Measurements from ENCODE around the gene SERGEF. TPM values are rescaled to one million over a fixed set of nuclear protein-coding genes. Genes with fewer than 3 reads are reported as not detected.
A peak's percentile ranks its signal among the peaks of the same experiment; 100 is the strongest.

SERGEF gene
- total and polyA plus RNA-seq, 11 donors = 11.6 to 55.0 (median 22.1) TPM

DNA sequence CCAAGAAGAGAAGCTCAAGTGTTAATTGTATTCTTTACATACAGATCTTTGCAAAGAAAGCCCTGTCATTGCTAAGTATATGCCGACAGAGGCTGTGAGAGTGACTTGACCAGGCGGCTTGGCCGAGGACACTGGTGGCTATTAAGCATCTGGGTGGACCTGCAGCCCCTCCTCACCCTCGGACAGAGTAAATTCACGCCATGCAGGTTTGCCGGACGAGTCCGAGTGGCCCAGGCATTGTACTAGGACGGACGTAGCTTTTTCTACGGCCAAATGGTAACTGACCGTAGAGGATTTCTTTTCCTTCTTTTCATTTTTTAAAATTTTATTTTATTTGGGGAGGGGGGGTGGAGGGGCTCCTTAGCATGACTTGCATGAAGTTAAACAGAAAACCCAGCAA, 231.2 kb downstream of the SERGEF start:
- intact Hi-C loops (cut with DNase I) = no loop called here

DNA sequence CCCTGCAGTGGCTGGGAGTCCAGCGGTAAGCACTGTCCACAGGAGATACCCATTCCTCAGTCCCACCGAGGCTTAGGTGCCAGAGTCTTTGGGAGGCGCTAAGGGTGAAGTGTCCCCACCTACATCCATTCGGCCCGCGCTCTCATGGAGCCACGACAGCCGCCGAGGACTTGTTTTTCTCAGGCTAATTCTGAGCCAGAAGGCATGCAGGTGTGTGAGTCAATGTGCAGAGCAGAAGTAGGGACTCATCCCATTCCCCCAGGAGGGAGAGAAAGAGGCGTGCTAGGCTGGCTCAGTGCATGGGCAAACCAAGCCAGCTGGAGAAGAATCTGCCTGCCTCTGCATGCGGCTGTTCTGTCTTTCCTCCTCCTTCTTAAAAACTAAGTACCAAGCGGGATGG, 231.6 kb downstream of the SERGEF start:
- Histone ChIP-seq H3K36me3 (no peaks in the 10 kb centered on the region), H3K27me3 (no peaks in the 10 kb centered on the region), H3K4me1 (no peaks in the 10 kb centered on the region), H3K9me3 (no peaks in the 10 kb centered on the region), H3K27ac (no peak overlapping the region), H3K4me3 (no peak overlapping the region)
- ATAC-seq = no peak
- WGBS, 4 donors = 84 to 90% (median 85%) methylated on average over 12 of the region's 12 CpGs
- TF ChIP-seq, protein P1, sequence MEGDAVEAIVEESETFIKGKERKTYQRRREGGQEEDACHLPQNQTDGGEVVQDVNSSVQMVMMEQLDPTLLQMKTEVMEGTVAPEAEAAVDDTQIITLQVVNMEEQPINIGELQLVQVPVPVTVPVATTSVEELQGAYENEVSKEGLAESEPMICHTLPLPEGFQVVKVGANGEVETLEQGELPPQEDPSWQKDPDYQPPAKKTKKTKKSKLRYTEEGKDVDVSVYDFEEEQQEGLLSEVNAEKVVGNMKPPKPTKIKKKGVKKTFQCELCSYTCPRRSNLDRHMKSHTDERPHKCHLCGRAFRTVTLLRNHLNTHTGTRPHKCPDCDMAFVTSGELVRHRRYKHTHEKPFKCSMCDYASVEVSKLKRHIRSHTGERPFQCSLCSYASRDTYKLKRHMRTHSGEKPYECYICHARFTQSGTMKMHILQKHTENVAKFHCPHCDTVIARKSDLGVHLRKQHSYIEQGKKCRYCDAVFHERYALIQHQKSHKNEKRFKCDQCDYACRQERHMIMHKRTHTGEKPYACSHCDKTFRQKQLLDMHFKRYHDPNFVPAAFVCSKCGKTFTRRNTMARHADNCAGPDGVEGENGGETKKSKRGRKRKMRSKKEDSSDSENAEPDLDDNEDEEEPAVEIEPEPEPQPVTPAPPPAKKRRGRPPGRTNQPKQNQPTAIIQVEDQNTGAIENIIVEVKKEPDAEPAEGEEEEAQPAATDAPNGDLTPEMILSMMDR (IDR thresholded peaks at IDR 0.05) = no peak
- TF ChIP-seq POLR2A (IDR thresholded peaks at IDR 0.05) = no peak
- no peak for DNase-seq
- intact Hi-C loops (cut with DNase I) = no loop called here

More for the DNA sequence above, 231.2 kb downstream of the SERGEF start:
- Histone ChIP-seq H3K27ac (no peak overlapping the region), H3K4me1 (no peaks in the 10 kb centered on the region), H3K4me3 (no peak overlapping the region), H3K36me3 (no peaks in the 10 kb centered on the region), H3K27me3 (no peaks in the 10 kb centered on the region), H3K9me3 (no peaks in the 10 kb centered on the region)
- 92 to 94% (median 93%) methylated on average over 12 of the region's 12 CpGs for WGBS, 4 donors
- TF ChIP-seq, protein P1 (IDR thresholded peaks at IDR 0.05) = no peak
- TF ChIP-seq POLR2A (IDR thresholded peaks at IDR 0.05) = no peak
- DNase-seq = peak in 1 of 5 donors; percentile 11
- no peak for ATAC-seq

DNA sequence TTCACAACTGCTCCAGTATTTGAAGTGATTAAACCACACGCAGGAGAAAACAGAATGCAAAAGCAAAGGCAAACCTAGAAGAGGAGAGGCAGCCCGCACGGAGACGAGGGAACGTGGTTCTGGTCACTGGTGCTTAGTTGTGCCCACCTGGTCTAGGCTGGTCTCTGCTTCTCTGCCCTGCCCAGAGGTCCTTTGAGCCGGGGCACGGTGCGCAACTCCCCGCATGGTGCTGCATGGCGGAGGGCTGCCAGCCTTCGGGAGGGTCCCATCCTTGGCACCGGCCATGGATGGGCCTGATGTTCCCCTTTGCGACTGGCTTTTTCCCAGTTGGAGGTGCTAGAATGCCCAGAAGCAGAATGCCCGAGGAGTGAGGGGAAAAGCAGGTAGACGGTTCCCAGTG, 232.2 kb downstream of the SERGEF start:
- Histone ChIP-seq H3K9me3 (no peaks in the 10 kb centered on the region), H3K27ac (no peak overlapping the region), H3K36me3 (no peaks in the 10 kb centered on the region), H3K27me3 (no peaks in the 10 kb centered on the region), H3K4me3 (no peak overlapping the region), H3K4me1 (no peaks in the 10 kb centered on the region)
- ATAC-seq = no peak
- DNase-seq = no peak
- 96 to 97% (median 96%) methylated on average over 15 of the region's 15 CpGs for WGBS, 4 donors
- TF ChIP-seq POLR2A (IDR thresholded peaks at IDR 0.05) = no peak
- TF ChIP-seq, protein P1 (IDR thresholded peaks at IDR 0.05) = no peak
- intact Hi-C loops (cut with DNase I) = no loop called here

DNA sequence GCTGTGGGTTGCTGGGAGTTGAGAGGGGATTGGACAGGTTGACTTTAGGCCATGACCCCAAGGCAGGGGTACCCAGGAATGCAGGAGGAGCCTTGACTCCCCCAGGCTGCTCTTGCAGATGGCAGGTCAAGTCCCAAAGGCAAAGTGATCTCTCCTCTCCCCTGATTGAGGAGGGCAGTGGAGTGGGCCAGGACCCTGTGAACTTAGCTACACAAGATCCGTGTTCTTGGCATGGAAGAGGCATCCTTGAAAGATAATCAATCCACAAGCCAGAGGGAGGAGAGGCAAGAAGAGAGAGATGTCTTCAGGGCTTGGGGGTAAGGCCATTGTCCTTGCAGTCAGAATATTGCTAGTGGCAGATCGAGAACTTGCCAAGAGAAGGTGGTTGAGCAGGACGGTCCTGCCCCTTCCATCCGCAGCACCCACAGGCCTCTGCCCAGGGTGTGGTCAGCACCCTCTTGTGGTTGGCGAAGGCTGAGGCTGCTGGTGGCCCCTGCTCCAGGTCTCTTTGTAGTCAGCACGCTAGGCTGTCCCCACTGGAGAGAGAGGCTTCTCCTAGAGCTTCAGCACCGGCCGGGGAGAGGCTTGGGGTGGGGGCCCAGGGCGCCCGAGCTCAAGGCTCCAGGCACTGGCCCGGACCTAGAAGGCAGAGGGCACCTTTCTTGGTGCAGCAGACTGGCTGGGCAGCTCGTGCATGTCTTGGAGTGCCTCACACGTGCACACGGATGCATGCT, 232.8 kb downstream of the SERGEF start:
- Histone ChIP-seq H3K9me3 (no peaks in the 10 kb centered on the region), H3K27me3 (no peaks in the 10 kb centered on the region), H3K4me1 (no peaks in the 10 kb centered on the region), H3K27ac (no peak overlapping the region), H3K36me3 (no peaks in the 10 kb centered on the region), H3K4me3 (no peak overlapping the region)
- 93 to 94% (median 93%) methylated on average over 9 to 14 of the region's 14 CpGs for WGBS, 4 donors
- ATAC-seq (no peak), DNase-seq (no peak)
- intact Hi-C loops (cut with DNase I) = loop anchor here in 1 of 10 donors (10.0 kb wide), 1 partner anchor 65 kb away; no protein-coding TSS in a partner anchor
- TF ChIP-seq, protein P1 (IDR thresholded peaks at IDR 0.05) = no peak
- TF ChIP-seq POLR2A (IDR thresholded peaks at IDR 0.05) = no peak

All from heart left ventricle (tissue), 16 donors.